Loucy (cell line): ENCODE data around the gene LSM12.

Experiments
- CTCF ChIP-seq: fragments of 200-600 bp; sonication (generic); conservative IDR thresholded peaks from 2 replicates; pipeline ENCODE4 v1.5.1; 2014; ENCODE audit warnings: mild to moderate bottlenecking, antibody characterized with exemption, low read length
- EZH2phosphoT487 ChIP-seq: fragments of 200-600 bp; IDR thresholded peaks from 2 replicates; pipeline ENCODE4 v1.6.1; 2018; ENCODE audit warnings: antibody characterized with exemption, mild to moderate bottlenecking, moderate library complexity, borderline replicate concordance

DNA sequence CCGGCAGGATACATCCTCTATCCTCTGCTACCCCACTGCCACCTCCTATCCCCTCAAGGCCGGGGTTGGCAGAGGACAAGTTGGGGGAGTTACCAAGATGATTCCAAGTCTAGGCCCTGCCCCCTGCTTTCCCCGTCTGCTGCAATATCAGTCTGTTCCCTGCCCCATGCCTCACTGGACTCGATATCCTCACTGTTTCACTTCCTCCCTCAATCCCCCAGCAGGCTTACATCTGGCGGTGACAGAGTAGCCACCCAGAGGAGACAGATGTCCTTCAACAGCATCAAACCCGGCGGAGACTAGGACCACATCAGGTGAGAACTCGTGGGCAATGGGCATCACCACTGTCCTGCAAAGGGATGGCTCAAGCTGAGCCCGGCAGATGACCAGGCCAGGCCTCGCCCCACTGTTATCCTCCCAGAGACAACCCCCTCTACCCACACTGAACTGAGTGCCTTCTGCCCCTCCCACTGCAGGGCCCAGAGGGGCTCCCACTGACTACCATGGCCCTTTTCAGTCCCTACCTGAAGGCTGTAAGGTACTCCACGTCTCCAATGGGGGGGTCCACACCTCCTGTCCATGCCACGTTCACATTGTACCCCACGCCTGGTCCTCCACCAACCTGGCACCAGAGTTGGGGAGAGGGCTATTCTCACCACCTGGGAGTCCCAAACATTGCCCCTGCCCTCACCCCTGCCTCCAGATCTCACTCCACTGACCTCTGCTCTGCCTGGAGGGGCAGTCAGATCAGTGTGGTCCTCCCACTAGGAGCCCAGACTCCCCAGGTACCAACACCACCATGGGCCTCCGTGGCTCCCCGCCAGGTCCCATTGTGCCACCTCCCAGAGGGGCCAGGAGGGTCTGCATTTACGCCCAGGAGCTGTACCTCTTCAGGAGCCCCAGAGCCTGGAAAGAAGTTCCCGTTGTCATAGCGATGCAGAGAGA is 13.7 kb upstream of the LSM12 start:
- no peak for TF ChIP-seq CTCF
- no peak for TF ChIP-seq EZH2phosphoT487
